Endothelial cell of umbilical vein (primary cell): ENCODE data around the gene COG6.

Experiments used
- CTCF ChIP-seq, 2 donors: IDR thresholded peaks; 1 replicate in 1 of 2; 2 replicates in 1 of 2; pipeline ENCODE4 v1.5.1; 2011; ENCODE audit warnings: low read length in 2 of 2, mild to moderate bottlenecking in 2 of 2, moderate library complexity in 2 of 2, control low read depth in 1 of 2, inconsistent platforms in 1 of 2, low read depth in 1 of 2; ENCODE audit not compliant: insufficient read depth in 1 of 2; ENCODE audit errors: extremely low read depth in 1 of 2
- EZH2 ChIP-seq: IDR thresholded peaks from 2 replicates; pipeline ENCODE4 v1.6.1; 2012; ENCODE audit warnings: borderline replicate concordance, low read depth, mild to moderate bottlenecking, moderate library complexity, low read length, inconsistent platforms; ENCODE audit not compliant: severe bottlenecking

- TF ChIP-seq CTCF (IDR thresholded peaks at IDR 0.05; ENCODE audit: extremely low read depth in 1 of 2, insufficient read depth in 1 of 2, low read depth in 1 of 2, low read length in 2 of 2) (no peak), EZH2 (no peak)
Measured at GRCh38 chr13:39779337-39780265, 124.1 kb downstream of the COG6 start.
